Activated T-helper 17 cell treated with anti-CD3 and anti-CD28 coated beads, Interleukin-2, amount 50 U/mL, for 72 hours (primary cell): ENCODE data around the gene CFAP410. TPM values are rescaled to one million over a fixed set of nuclear protein-coding genes. Genes with fewer than 3 reads are reported as not detected.
A peak's percentile ranks its signal among the peaks of the same experiment; 100 is the strongest.
"Not testable (repeated sequence)": the region's sequence is repeated elsewhere in the genome, so short reads cannot be mapped to it uniquely, and the experiment has no call there.

Experiments
- ATAC-seq: fragments of 150-1000 bp; cut with Tn5 transposase; replicated peaks from 2 replicates; pipeline ENCODE4 v1.10.0; 2021; ENCODE audit warnings: mild to moderate bottlenecking, moderate library complexity
- H3K27ac Mint-ChIP-seq: one replicate; pipeline ENCODE4 v1.8.0; 2022; ENCODE audit warnings: mixed read lengths
- H3K27me3 Mint-ChIP-seq: one replicate; pipeline ENCODE4 v1.8.0; 2022; ENCODE audit warnings: mixed read lengths
- H3K36me3 Mint-ChIP-seq: one replicate; pipeline ENCODE4 v1.8.0; 2022; ENCODE audit warnings: low read depth, mild to moderate bottlenecking, mixed read lengths
- H3K4me1 Mint-ChIP-seq: one replicate; pipeline ENCODE4 v1.8.0; 2022; ENCODE audit warnings: mixed read lengths
- H3K4me3 Mint-ChIP-seq: one replicate; pipeline ENCODE4 v1.8.0; 2022; ENCODE audit warnings: mild to moderate bottlenecking, mixed read lengths
- H3K9me3 Mint-ChIP-seq: one replicate; pipeline ENCODE4 v1.8.0; 2022; ENCODE audit warnings: mixed read lengths
- total RNA-seq, 2 donors: library from RNA; stranded (reverse); gene quantifications; one replicate each; pipeline ENCODE4 v1.2.3, GENCODE V29; 2022

The CFAP410 gene
- total RNA-seq, 2 donors from 2014 or later = 13.7 to 16.4 TPM

DNA sequence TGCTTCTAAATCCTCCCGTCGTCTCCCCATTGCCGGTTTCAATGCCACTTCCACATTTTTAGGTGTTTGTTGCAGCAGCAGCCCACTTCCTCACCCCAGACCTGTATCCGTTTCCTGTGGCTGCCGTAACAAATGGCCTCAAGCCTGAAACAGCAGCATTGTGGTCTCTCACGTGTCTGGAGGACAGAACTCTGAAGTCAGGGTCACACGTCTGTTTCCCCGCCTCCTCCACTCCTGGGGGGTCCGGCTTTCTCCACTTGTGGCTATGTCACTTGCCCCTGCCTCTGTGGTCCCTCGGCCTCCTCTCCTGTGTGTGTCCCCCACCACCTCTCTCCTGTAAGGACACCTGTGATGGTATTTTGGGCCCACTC is 36.1 kb upstream of the CFAP410 start:
- Mint-ChIP-seq H3K36me3 (peaks cover 68% of the 10 kb centered on the region), H3K27me3 (no peaks in the 10 kb centered on the region), H3K4me1 (peaks cover 14% of the 10 kb centered on the region), H3K4me3 (peak overlapping the region; percentile 33), H3K27ac (peak overlapping the region; percentile 72), H3K9me3 (no peaks in the 10 kb centered on the region)
- ATAC-seq = no peak

DNA sequence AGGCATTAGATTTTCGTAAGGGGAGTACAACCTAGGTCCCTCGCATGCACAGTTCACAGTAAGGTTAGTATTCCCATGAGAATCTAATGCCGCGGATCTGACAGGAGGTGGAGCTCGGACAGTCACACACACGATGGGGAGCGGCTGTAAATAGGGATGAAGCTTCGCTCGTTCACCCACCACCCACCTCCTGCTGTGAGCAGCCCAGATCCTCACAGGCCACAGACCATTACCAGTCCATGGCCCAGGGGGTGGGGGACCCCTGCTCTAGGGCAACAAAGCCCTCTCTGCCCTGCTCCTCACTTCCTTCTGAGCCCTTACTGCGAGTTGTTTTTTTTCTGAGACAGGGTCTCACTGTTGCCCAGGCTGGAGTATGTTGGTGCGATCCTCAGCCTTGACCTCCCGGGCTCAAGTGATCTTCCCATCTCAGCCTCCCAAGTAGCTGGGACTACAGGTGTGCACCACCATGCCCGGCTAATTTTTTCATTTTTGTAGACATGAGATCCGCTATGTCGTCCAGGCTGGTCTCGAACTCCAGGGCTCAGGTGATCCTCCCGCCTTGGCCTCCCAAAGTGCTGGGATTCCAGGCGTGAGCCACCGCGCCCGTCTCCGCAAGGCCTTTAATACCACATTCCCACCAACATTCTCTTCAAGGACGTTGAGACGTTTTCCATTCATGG is 35.6 kb upstream of the CFAP410 start:
- Mint-ChIP-seq H3K4me1 (peaks cover 14% of the 10 kb centered on the region), H3K4me3 (peak overlapping the region; percentile 33), H3K36me3 (peaks cover 64% of the 10 kb centered on the region), H3K9me3 (no peaks in the 10 kb centered on the region), H3K27ac (peak overlapping the region; percentile 72), H3K27me3 (no peaks in the 10 kb centered on the region)
- no peak for ATAC-seq

DNA sequence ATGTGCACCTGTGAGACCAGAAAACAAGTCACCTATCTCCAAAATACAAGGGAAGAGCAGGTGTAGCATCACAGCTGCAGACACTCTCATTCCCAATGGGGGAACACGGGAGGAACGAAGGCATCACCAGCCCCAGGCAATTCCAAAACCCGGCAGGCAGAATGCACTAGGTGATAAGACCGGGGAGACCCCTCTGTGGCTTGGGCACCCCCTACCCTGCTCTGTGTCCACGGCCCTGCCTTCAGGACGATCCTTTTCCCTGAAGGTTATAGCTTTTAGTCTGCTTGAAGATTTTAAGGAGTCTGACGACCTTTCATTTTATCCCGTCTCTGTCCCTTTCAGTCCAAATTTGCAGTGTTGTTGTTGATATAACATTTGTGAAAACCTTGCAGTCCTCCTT is 33.4 kb upstream of the CFAP410 start:
- peaks cover 14% of the 10 kb centered on the region for H3K4me1 Mint-ChIP-seq
- no peak overlapping the region for H3K4me3 Mint-ChIP-seq
- H3K27me3 Mint-ChIP-seq = no peaks in the 10 kb centered on the region
- H3K9me3 Mint-ChIP-seq = no peaks in the 10 kb centered on the region
- H3K27ac Mint-ChIP-seq = no peak overlapping the region
- ATAC-seq = no peak
- H3K36me3 Mint-ChIP-seq = peaks cover 57% of the 10 kb centered on the region

DNA sequence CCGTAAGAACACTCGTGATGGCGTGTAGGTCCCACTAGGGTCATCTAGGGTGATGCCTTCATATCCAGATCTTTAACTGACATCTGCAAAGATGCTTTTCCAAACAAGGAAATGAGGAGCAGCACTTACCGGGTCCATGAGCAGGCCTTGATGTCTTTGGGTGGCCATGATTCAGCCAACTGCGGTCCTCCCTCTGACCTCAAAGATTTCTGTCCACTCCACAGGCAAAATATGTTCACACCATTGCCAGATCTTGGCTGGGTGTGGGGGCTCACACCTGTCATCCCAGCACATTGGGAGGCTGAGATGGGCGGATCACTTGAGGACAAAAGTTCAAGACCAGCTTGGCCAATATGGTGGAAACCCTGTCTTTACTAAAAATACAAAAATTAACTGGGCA is 32.4 kb upstream of the CFAP410 start:
- no peak for ATAC-seq
- H3K36me3 Mint-ChIP-seq = peaks cover 53% of the 10 kb centered on the region
- H3K4me1 Mint-ChIP-seq = peaks cover 14% of the 10 kb centered on the region
- no peaks in the 10 kb centered on the region for H3K27me3 Mint-ChIP-seq
- no peak overlapping the region for H3K27ac Mint-ChIP-seq
- no peak overlapping the region for H3K4me3 Mint-ChIP-seq
- no peaks in the 10 kb centered on the region for H3K9me3 Mint-ChIP-seq

DNA sequence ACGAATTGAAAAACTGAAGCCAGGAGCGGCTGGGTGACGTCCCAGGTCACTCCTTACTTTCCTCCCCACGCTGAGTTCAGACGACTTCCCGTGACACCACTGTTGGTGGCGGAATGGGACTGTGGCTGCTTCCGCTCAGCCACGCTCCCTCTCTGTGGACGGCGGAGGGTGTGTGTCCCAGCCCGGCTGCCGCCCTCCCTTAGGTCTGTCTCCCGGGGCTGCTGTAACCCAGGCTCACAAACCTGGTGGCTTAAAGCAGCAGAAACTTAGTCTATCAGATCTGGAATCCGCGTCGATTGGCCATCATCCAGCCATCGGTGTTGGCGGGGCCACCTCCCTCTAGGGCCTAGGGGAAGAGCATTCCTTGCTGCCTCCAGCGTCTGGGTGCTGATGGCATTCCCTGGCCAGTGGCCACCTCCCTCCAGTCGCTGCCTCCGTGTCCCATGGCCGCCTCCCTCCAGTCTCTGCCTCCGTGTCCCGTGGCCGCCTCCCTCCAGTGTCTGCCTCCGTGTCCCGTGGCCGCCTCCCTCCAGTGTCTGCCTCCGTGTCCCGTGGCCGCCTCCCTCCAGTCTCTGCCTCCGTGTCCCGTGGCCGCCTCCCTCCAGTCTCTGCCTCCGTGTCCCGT is 31.7 kb upstream of the CFAP410 start:
- Mint-ChIP-seq H3K9me3 (no peaks in the 10 kb centered on the region), H3K4me1 (peaks cover 14% of the 10 kb centered on the region), H3K27me3 (no peaks in the 10 kb centered on the region), H3K36me3 (peaks cover 46% of the 10 kb centered on the region), H3K27ac (no peak overlapping the region), H3K4me3 (no peak overlapping the region)
- ATAC-seq = no peak

DNA sequence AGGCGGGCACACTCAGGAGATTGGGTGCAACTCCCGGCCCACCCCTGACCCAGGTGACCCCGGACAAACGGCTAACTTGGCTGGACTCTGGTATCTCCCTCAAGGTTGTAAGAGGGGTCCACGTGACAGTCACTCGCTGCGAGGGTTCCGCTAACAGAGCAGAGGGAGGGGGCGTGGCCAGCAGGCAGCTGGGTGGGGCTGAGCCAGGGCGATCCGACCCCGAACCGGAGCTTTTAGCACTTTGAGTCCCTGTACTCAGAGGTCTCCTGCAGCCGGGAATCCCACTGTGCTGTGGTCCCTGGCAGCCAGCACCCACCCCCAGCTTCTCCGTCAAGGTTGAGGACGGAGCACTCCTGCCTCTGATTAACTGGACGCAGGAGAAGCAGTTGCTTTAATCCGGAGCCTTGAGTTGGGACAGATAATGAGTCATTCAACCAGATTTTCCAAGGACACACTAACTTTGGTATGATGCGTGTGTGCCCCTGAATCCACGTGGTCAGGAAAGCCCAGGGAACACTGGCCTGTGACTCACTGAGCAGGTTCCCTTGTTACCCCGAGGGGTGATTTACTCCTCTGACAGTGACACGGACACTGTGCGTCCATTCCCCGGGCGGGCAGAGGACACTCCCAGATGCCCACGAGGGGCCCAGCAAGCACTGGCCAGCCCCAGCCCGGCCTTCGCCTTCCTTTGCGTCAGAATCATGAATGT is 31.0 kb upstream of the CFAP410 start:
- no peak for ATAC-seq
- H3K4me3 Mint-ChIP-seq = no peak overlapping the region
- no peak overlapping the region for H3K27ac Mint-ChIP-seq
- peaks cover 39% of the 10 kb centered on the region for H3K36me3 Mint-ChIP-seq
- peaks cover 7% of the 10 kb centered on the region for H3K4me1 Mint-ChIP-seq
- H3K27me3 Mint-ChIP-seq = no peaks in the 10 kb centered on the region
- no peaks in the 10 kb centered on the region for H3K9me3 Mint-ChIP-seq

DNA sequence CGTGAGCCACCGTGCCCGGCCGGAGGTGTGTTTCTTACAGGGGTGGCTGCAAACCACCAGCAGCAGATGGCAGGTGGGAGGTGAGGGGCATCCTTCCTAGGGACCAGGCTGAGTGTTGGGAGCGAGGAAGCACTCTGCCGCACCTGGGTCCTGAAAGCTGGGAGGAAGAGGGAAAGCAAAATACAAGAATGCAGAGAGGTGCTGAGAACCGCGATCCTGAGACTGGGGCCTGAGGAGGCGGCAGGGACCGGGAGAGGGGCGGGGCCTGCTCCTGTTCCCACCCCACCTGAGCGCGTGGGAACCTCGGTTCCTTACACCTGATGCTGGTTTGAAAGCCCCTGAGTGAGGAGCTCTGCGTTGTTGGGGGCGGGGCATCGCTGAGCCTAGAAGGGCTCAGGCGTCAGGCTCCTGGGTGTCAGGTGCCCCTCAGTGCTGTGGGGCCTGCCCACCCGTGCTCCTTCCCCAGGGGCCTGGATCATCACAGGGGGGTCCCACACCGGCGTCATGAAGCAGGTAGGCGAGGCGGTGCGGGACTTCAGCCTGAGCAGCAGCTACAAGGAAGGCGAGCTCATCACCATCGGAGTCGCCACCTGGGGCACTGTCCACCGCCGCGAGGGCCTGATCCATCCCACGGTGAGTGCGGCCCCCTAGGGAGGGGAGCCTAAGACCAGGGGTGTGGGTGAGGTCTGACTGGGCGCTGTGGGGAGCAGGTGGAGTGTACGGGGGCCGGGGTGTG is 29.7 kb upstream of the CFAP410 start:
- no peaks in the 10 kb centered on the region for H3K27me3 Mint-ChIP-seq
- no peak overlapping the region for H3K27ac Mint-ChIP-seq
- H3K4me1 Mint-ChIP-seq = peaks cover 4% of the 10 kb centered on the region
- no peaks in the 10 kb centered on the region for H3K9me3 Mint-ChIP-seq
- H3K4me3 Mint-ChIP-seq = no peak overlapping the region
- no peak for ATAC-seq
- peaks cover 33% of the 10 kb centered on the region for H3K36me3 Mint-ChIP-seq

DNA sequence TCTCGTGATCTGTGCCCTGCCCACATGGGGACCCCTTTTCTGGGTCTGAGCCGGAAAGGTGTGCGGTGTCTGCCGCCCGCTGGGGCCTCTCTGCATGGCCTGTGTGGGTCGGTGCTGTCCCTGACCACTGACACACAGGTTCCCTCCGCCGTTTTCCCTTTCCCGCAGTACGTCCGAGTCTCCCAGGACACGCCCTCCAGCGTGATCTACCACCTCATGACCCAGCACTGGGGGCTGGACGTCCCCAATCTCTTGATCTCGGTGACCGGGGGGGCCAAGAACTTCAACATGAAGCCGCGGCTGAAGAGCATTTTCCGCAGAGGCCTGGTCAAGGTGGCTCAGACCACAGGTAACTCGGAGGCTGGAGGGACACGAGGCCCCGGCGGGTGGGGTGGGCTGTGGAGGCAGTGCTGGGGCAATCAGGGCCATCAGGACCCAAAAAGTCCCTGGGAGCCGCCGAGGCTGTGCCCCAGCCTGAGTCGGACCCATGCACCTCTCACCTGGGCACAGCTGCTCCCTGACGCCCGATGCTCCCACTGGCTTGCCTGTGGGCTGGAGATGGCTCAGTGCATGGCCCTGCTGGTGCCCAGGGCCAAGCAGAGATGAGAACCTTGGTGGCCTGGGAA is 27.5 kb upstream of the CFAP410 start:
- ATAC-seq = no peak
- Mint-ChIP-seq H3K4me3 (no peak overlapping the region), H3K36me3 (peaks cover 29% of the 10 kb centered on the region), H3K27ac (no peak overlapping the region), H3K9me3 (peaks cover 4% of the 10 kb centered on the region), H3K4me1 (peaks cover 4% of the 10 kb centered on the region), H3K27me3 (no peaks in the 10 kb centered on the region)

DNA sequence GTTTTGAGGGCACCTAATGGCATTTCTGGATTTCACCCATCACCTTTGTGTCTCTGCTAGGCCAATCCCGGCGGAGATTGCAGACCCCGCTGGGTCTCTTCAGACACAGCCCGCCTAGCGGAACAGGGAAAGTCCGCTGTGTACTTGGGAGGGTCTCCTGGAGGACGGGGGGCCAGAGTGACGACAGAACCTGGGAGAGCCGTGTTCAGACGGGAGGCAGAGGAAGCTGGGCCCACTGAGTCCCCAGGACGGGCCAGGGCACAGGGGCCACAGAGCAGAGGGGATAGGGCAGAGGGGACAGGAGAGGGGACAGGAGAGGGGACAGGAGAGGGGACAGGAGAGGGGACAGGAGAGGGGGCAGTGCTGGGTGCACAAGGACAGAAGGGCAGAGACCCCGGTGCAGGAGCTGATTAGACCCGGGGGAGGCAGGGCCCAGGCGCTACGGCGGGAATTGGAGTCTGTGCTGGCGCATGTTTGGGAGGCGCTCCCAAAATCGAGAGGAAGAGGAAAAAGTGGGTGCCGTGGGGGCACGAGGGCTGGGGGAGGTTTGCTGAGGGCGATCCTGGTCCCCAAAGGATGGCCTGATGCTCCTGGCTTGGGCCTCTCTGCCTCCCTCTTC is 26.9 kb upstream of the CFAP410 start:
- Mint-ChIP-seq H3K36me3 (peaks cover 25% of the 10 kb centered on the region), H3K27me3 (no peaks in the 10 kb centered on the region), H3K4me1 (no peaks in the 10 kb centered on the region), H3K4me3 (no peak overlapping the region), H3K9me3 (peaks cover 4% of the 10 kb centered on the region), H3K27ac (no peak overlapping the region)
- no peak for ATAC-seq

DNA sequence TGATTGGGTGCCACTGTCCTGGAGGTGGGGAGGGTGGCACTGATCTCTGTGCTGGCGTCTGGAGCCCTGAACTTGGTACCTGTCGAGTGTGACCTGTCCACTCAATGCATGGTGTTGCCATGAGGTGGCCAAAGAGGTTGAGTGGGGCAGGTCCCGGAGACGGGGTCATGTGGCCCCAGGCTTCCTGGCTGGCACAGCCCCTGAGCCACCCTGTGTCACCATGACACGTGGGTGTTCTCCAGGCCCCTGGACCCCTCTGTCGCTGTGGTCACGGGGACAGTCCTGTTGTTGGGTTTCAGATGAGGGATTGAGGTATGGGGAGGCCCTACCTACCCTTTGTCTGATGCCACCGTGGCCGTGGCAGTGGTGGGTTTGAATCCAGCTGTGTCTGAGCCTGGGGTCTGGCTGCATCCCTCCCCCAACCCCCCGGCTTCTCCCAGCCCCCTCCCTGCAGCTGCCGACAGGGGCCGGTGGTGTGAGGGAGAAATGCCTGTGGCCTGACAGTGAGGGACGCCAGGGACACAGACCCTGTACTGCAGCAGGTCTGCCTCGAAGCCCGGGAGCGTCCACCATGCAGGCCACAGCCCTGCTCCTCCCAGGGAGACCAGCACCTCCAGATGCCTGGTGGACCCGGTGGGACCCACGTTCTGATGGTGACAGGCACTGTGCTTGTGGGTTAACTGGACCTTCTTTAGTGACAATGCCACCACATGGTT is 26.2 kb upstream of the CFAP410 start:
- Mint-ChIP-seq H3K9me3 (peaks cover 4% of the 10 kb centered on the region), H3K4me1 (no peaks in the 10 kb centered on the region), H3K27me3 (no peaks in the 10 kb centered on the region), H3K27ac (no peak overlapping the region), H3K4me3 (no peak overlapping the region), H3K36me3 (peaks cover 23% of the 10 kb centered on the region)
- ATAC-seq = no peak

DNA sequence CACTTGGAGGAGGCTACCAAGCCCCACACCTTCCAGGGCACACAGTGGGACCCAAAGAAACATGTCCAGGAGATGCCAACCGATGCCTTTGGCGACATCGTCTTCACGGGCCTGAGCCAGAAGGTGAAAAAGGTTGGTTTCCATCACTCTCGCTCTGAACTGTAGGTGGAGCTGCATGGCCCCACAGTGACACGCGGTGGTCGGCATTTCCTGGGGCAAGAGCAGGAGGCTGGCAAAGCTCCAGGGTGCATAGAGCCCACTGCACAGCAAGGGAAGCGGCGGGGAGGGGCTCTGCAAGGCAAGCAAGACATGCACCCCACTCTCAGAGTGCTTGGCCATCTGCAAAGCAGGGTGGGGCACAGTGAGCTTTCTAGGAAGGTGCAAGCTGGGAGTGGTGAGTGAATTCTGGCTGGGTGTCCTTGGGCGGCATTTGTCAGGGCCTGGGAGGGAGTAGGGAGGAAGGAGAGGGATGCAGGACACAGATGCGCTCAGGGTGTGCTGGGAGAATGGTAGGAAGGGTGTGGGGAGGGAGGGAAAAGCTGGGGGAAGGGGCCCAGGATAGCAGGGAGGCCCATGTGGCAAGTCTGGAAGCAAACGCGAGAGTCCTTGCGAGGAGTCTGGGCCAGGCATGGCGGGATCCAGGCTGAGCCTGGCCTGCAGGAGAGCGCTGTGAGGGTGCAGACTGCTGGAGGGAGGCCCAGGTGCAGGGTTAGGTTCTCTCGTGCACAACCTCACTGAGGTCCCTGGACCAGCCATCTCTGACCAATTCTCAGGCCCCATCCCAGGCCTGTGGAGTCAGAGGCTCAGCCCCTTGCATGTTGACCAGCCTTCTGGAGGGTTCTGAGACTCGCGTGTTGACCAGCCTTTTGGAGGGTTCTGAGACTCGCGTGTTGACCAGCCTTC is 25.2 kb upstream of the CFAP410 start:
- Mint-ChIP-seq H3K9me3 (peaks cover 4% of the 10 kb centered on the region), H3K27ac (no peak overlapping the region), H3K27me3 (no peaks in the 10 kb centered on the region), H3K4me1 (no peaks in the 10 kb centered on the region), H3K36me3 (peaks cover 23% of the 10 kb centered on the region), H3K4me3 (no peak overlapping the region)
- ATAC-seq = no peak

DNA sequence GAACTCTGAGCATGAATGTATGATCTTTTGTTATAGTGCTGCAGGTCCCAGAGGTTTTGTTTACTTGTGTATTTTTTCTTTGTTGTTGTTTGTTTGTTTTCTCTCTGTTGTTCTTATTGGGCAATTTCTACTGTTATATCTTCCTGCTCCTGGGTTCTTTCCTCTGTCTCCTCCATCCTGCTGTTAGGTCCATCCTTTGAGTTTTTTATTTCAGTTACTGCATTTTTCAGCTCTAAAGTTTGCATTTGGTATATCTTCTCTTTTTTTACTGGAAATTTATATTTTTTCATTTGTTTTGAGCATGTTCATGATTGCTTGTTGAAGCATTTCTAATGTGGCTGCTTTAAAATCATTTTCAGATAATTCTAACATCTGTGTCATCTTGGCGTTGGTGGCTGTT is 24.1 kb upstream of the CFAP410 start:
- Mint-ChIP-seq H3K4me1 (no peaks in the 10 kb centered on the region), H3K36me3 (peaks cover 28% of the 10 kb centered on the region), H3K27ac (no peak overlapping the region), H3K9me3 (peaks cover 4% of the 10 kb centered on the region), H3K27me3 (no peaks in the 10 kb centered on the region), H3K4me3 (no peak overlapping the region)
- ATAC-seq = no peak

DNA sequence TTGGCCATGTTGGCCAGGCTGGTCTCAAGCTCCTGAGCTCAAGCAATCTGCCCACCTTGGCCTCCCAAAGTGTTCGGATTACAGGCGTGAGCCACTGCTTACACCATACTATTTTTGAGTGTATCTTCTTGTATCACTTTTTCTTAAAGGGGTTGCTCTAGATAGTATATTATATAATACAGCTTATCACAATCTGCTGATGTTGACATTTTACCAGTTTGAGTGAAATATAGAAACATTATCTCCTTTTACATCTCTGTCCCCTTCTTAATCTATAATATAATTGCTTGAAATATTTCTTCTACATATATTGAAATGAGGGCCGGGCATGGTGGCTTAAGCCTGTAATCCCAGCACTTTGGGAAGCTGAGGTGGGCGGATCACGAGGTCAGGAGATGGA is 22.7 kb upstream of the CFAP410 start:
- peaks cover 25% of the 10 kb centered on the region for H3K36me3 Mint-ChIP-seq
- not testable (repeated sequence) for H3K4me3 Mint-ChIP-seq, ATAC-seq, H3K4me1 Mint-ChIP-seq, H3K9me3 Mint-ChIP-seq, H3K27me3 Mint-ChIP-seq, H3K27ac Mint-ChIP-seq
